ENCODE measurements around the gene DDX20.

DDX20 gene

GRCh38 chr1:111751906-111752575 lies 3.7 kb upstream of the DDX20 start:
- no peaks in the 10 kb centered on the region for H3K27me3 ChIP-seq
- H3K27ac ChIP-seq = no peak overlapping the region
- no peaks in the 10 kb centered on the region for H3K9me3 ChIP-seq
- H3K36me3 ChIP-seq = no peaks in the 10 kb centered on the region
- no peak overlapping the region for H3K4me3 ChIP-seq (ENCODE audit: low read depth in 1 of 2, low read length in 1 of 2)
- H3K4me1 ChIP-seq (ENCODE audit: control insufficient read depth in 1 of 2, insufficient read depth in 1 of 2, low read depth in 1 of 2, low read length in 1 of 2) = peaks cover 17 to 26% of the 10 kb centered on the region in 2 experiments
- no peak for TF ChIP-seq CTCF (IDR thresholded peaks at IDR 0.05)

GRCh38 chr1:111754984-111755330 lies 744 bp upstream of the DDX20 start:
- Histone ChIP-seq H3K27ac (peak overlapping the region; percentile 97), H3K27me3 (no peaks in the 10 kb centered on the region), H3K4me1 (ENCODE audit: control insufficient read depth in 1 of 2, insufficient read depth in 1 of 2, low read depth in 1 of 2, low read length in 1 of 2) (peaks cover 18 to 19% of the 10 kb centered on the region in 2 experiments), H3K9me3 (no peaks in the 10 kb centered on the region), H3K4me3 (ENCODE audit: low read depth in 1 of 2, low read length in 1 of 2) (peak overlapping the region; percentile 84 to 85), H3K36me3 (peaks cover 9% of the 10 kb centered on the region)
- TF ChIP-seq CTCF (IDR thresholded peaks at IDR 0.05) = no peak

- Histone ChIP-seq H3K9me3 (no peaks in the 10 kb centered on the region), H3K36me3 (peaks cover 20% of the 10 kb centered on the region), H3K4me1 (ENCODE audit: control insufficient read depth in 1 of 2, insufficient read depth in 1 of 2, low read depth in 1 of 2, low read length in 1 of 2) (peaks cover 18 to 19% of the 10 kb centered on the region in 2 experiments), H3K27me3 (no peaks in the 10 kb centered on the region), H3K27ac (peak overlapping the region; percentile 97), H3K4me3 (ENCODE audit: low read depth in 1 of 2, low read length in 1 of 2) (peak overlapping the region; percentile 84 to 85)
- no peak for TF ChIP-seq CTCF (IDR thresholded peaks at IDR 0.05)
Observed at GRCh38 chr1:111756124-111756513, 418 bp downstream of the DDX20 start.

- Histone ChIP-seq H3K4me1 (ENCODE audit: control insufficient read depth in 1 of 2, insufficient read depth in 1 of 2, low read depth in 1 of 2, low read length in 1 of 2) (peaks cover 18 to 19% of the 10 kb centered on the region in 2 experiments), H3K9me3 (no peaks in the 10 kb centered on the region), H3K27me3 (no peaks in the 10 kb centered on the region), H3K36me3 (peaks cover 33% of the 10 kb centered on the region), H3K27ac (no peak overlapping the region), H3K4me3 (ENCODE audit: low read depth in 1 of 2, low read length in 1 of 2) (no peak overlapping the region)
- TF ChIP-seq CTCF (IDR thresholded peaks at IDR 0.05) = no peak
Observed at GRCh38 chr1:111758373-111758772, 2.7 kb downstream of the DDX20 start.

GRCh38 chr1:111761717-111762116 lies 6.0 kb downstream of the DDX20 start:
- peaks cover 1 to 5% of the 10 kb centered on the region in 2 experiments for H3K4me1 ChIP-seq (ENCODE audit: control insufficient read depth in 1 of 2, insufficient read depth in 1 of 2, low read depth in 1 of 2, low read length in 1 of 2)
- no peak overlapping the region for H3K4me3 ChIP-seq (ENCODE audit: low read depth in 1 of 2, low read length in 1 of 2)
- no peak for TF ChIP-seq CTCF (IDR thresholded peaks at IDR 0.05)
- no peak overlapping the region for H3K27ac ChIP-seq
- H3K9me3 ChIP-seq = no peaks in the 10 kb centered on the region
- no peaks in the 10 kb centered on the region for H3K27me3 ChIP-seq
- peaks cover 64% of the 10 kb centered on the region for H3K36me3 ChIP-seq

Measured in neutrophil (primary cell).